Transverse colon (tissue), 4 donors: Measurements from ENCODE around the gene GBX1. TPM values are rescaled to one million over a fixed set of nuclear protein-coding genes. Genes with fewer than 3 reads are reported as not detected.
A peak's percentile ranks its signal among the peaks of the same experiment; 100 is the strongest.

Experiments
- DNase-seq: peaks from one replicate; pipeline ENCODE4 v3.0.0-alpha.2; 2019
- H3K27ac ChIP-seq, 4 donors: fragments of 200-600 bp; sonication (generic); 2 replicates each; pipeline ENCODE4 v1.5.1; 2016 to 2018; ENCODE audit warnings: inconsistent platforms in 4 of 4
- H3K27me3 ChIP-seq: fragments of 200-600 bp; sonication (generic); 2 replicates; pipeline ENCODE4 v1.5.1; 2017; ENCODE audit warnings: inconsistent platforms
- H3K36me3 ChIP-seq, 4 donors: fragments of 200-600 bp; sonication (generic); 2 replicates each; pipeline ENCODE4 v1.5.1; 2017 to 2019; ENCODE audit warnings: inconsistent platforms in 4 of 4
- H3K4me1 ChIP-seq, 4 donors: fragments of 200-600 bp; sonication (generic); 2 replicates each; pipeline ENCODE4 v1.5.1; 2017 to 2020; ENCODE audit warnings: inconsistent platforms in 4 of 4
- H3K4me3 ChIP-seq, 4 donors: fragments of 200-600 bp; sonication (generic); 1 replicate in 1 of 4; 2 replicates in 3 of 4; pipeline versions ENCODE4 v1.5.1 to v1.6.1; 2017 to 2019; ENCODE audit warnings: inconsistent platforms in 4 of 4
- H3K9me3 ChIP-seq, 2 donors: fragments of 200-600 bp; sonication (generic); 2 replicates each; pipeline ENCODE4 v1.5.1; 2017 to 2019; ENCODE audit warnings: inconsistent platforms in 2 of 2
- CTCF ChIP-seq, 5 experiments: fragments of 200-600 bp in 3 of 5; fragments of 450-650 bp in 2 of 5; sonication (generic) in 3 of 5; IDR thresholded peaks; 1 replicate in 2 of 5; 2 replicates in 3 of 5; pipeline ENCODE4 v1.5.1; 2016 to 2017; ENCODE audit warnings: antibody characterized with exemption in 5 of 5, inconsistent platforms in 3 of 5, mild to moderate bottlenecking in 2 of 5, moderate library complexity in 1 of 5
- EP300 ChIP-seq: sonication (generic); formaldehyde crosslinking; IDR thresholded peaks from one replicate; pipeline ENCODE4 v1.6.1; 2017; ENCODE audit warnings: antibody characterized with exemption, low read depth
- POLR2A ChIP-seq: fragments of 450-650 bp; IDR thresholded peaks from one replicate; pipeline ENCODE4 v1.6.1; 2016; ENCODE audit warnings: antibody characterized with exemption, mild to moderate bottlenecking, moderate library complexity
- POLR2AphosphoS5 ChIP-seq, 3 donors: sonication (generic); formaldehyde crosslinking; IDR thresholded peaks; one replicate each; pipeline ENCODE4 v1.6.1; 2016; ENCODE audit warnings: antibody characterized with exemption in 3 of 3
- WGBS, 2 donors: methylation state at CpG; one replicate each; pipeline ENCODE4 v1.1.5; 2018; ENCODE audit warnings: low coverage in 1 of 2; 5-methylcytosine and 5-hydroxymethylcytosine counted together
- in situ Hi-C, 4 donors: fragments of 200-750 bp; cut with MboI; loops; one replicate each; pipeline versions ENCODE4 v1.15.0 to v1.15.1; 2017; ENCODE audit warnings: low sequenced_read_pairs in 3 of 4, low pct_ligation_motif_present in 1 of 4, low pct_unique_long_range_greater_than_20kb in 1 of 4
- intact Hi-C: fragments of 100-400 bp; cut with DNase I; formaldehyde crosslinking; loops from one replicate; pipeline ENCODE4 v1.15.1; 2023; ENCODE audit warnings: low total_unique reads
- total RNA-seq, 4 donors: library from RNA; depleted of rRNA; stranded (reverse); fragments of >200 nt; gene quantifications; one replicate each; pipeline ENCODE4 v1.1.0, GENCODE V29; 2016

Gene GBX1
- total RNA-seq, 4 donors from 2014 or later: not detected

DNA sequence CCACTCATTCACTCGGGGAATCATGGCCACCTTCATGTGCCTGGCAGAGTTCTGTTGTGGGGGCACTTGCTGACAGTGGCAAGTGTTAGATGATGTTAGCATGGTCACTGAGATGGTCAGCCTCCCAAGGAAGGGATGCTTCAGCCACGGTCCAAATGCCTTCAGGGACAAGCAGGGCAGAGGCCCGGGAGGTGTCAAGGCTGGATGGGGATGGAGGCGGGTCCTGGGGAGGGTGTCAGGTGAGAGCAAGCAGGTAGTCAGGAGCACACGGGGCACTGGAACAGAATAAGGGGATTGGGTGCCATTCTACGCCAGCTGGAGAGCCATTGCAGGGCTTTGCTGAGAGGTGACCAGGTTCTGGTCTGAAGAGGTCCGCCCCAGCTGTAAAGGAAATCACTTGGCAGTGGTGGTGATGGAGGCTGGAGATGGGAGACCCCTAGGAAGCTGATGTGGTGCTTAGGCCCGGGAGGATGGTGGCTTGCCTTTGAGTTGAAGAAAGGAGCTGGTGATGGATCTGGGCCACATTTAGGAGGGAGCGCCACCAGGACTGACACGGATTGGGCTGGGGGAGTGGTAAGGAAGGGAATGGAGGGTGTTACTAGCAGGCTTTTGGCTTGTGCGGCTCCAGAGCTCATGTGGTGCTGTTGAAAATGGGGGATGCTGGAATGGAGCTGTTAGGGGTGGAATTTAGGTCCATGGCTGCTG is 57.1 kb downstream of the GBX1 start:
- Histone ChIP-seq H3K27me3 (no peaks in the 10 kb centered on the region), H3K4me3 (no peak overlapping the region), H3K36me3 (no peaks in the 10 kb centered on the region), H3K9me3 (no peaks in the 10 kb centered on the region), H3K4me1 (peaks cover 10 to 41% (median 21%) of the 10 kb centered on the region in 4 donors), H3K27ac (peak overlapping the region in 2 of 4 donors; percentile 28 to 56)
- in situ Hi-C loops (no loop called here), intact Hi-C loops (no loop called here)
- TF ChIP-seq POLR2AphosphoS5 (IDR thresholded peaks at IDR 0.05) (no peak), CTCF (IDR thresholded peaks at IDR 0.05) (no peak), EP300 (no peak), POLR2A (no peak)
- WGBS, 2 donors: 77% methylated on average over 11 of the region's 11 CpGs; no CpG with 5 or more reads in 1 of the 2 donors
- no peak for DNase-seq

- TF ChIP-seq POLR2AphosphoS5 (IDR thresholded peaks at IDR 0.05) (no peak), EP300 (no peak), POLR2A (no peak), CTCF (IDR thresholded peaks at IDR 0.05) (no peak)
- Histone ChIP-seq H3K4me3 (no peak overlapping the region), H3K4me1 (peaks cover 10 to 40% (median 21%) of the 10 kb centered on the region in 4 donors), H3K9me3 (no peaks in the 10 kb centered on the region), H3K36me3 (no peaks in the 10 kb centered on the region), H3K27me3 (no peaks in the 10 kb centered on the region), H3K27ac (peak overlapping the region in 3 of 4 donors; percentile 28 to 56 (median 46))
- intact Hi-C loops: no loop called here
- no peak for DNase-seq
- in situ Hi-C loops: loop anchor here in 1 of 4 donors (10.0 kb wide), 1 partner anchor 75 kb away; no protein-coding TSS in a partner anchor
- WGBS, 2 donors: 62 to 66% methylated on average over 3 to 15 of the region's 15 CpGs
These were observed 58.1 kb downstream of the GBX1 start for GRCh38 chr7:151109094-151110048.

DNA sequence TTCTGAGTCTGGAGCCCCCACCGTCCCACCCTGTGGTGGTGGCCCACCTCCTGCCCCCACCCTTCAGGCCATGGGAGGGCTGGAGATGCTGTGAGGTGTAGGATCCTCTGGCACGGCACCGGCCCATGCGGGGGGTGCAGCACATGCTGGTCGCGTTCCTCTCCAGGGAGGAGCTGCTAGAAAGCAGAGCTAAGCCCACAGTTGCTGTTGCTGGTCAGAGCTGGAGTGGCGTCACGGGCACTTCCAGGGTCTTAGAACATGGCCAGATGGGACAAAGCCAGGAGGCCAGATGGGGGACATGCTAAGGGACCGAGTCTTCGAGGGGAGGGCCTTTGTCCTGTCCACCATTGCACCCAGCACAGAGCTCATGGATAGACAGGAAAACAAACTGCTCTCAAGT is 59.6 kb downstream of the GBX1 start:
- no peak overlapping the region for H3K4me3 ChIP-seq
- in situ Hi-C loops: loop anchor here in 1 of 4 donors (10.0 kb wide), 1 partner anchor 73 kb away; no protein-coding TSS in a partner anchor

More for the DNA sequence above, 59.6 kb downstream of the GBX1 start:
- TF ChIP-seq POLR2AphosphoS5 (IDR thresholded peaks at IDR 0.05) (no peak), CTCF (IDR thresholded peaks at IDR 0.05) (no peak), POLR2A (no peak), EP300 (no peak)
- H3K9me3 ChIP-seq: no peaks in the 10 kb centered on the region
- peaks cover 0 to 26% (median 11%) of the 10 kb centered on the region in 4 donors for H3K4me1 ChIP-seq
- no peaks in the 10 kb centered on the region for H3K36me3 ChIP-seq
- no peak for DNase-seq
- intact Hi-C loops: no loop called here
- H3K27ac ChIP-seq: no peak overlapping the region
- WGBS, 2 donors: 83 to 92% methylated on average over 2 to 8 of the region's 10 CpGs
- H3K27me3 ChIP-seq: no peaks in the 10 kb centered on the region
